Fibroblast of gingiva (primary cell): ENCODE measurements around the gene RBM20.

ENCODE experiments used
- DNase-seq: peaks from one replicate; pipeline ENCODE4 v3.0.0-alpha.2; 2011; ENCODE audit warnings: low read depth

RBM20 gene

DNA sequence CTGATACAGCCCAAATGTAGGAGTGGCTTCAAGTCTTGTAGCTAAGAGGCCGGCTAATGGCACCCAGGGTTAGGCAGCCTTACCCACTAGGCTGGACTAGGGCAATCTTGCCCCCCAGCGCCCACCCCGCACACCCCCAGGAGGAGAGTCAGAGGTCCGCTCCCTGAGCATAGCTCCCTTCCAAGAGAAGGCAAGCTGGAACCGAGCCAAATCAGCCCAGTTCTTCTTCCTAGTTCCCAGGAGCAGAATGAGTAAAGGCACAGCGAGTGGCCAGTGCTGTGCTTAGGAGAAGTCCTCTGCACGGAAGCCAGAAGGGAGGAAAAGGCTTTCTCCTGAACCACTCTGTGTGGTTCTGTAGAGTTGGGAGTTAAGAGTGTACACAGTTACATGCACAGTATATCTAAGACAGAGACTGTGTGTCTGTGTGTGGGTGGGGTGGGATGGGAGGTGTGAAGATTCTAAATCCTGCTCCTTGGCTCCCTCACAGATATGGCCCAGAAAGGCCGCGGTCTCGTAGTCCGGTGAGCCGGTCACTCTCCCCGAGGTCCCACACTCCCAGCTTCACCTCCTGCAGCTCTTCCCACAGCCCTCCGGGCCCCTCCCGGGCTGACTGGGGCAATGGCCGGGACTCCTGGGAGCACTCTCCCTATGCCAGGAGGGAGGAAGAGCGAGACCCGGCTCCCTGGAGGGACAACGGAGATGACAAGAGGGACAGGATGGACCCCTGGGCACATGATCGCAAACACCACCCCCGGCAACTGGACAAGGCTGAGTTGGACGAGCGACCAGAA lies 167.8 kb downstream of the RBM20 start:
- no peak for DNase-seq

GRCh38 chr10:110812583-110812982 lies 168.4 kb downstream of the RBM20 start:
- DNase-seq = no peak

DNA sequence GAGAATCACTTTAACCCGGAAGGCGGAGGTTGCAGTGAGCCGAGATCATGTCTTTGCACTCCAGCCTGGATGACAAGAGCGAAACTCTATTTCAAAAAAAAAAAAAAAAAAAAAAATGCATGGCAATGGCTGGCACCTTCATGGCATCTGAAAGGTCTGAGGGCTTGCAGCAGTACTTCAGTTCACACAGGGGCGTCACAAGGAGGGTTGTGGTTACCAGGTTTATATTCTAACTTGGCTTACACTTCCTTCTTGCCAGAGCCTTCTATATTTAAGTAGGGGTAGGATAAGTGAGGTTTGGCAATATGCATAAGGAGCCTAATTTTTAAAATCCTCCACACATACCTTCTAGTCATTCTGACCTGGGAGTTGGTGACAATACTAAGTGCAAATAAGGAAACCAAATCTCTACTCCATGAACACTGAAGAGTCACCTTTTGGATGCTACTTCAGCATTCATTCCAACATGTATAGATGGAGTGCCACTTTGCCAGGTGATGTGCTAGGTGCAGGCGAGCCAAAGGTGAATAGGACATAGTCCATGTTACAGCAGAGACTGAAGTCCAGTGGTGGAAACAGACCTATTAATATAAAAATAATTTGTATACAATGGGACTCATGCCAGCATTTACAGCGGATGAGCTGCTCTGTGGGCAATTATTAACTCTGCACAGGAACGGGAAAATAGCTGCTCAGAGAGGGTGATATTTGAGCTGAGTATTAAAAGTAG lies 169.8 kb downstream of the RBM20 start:
- no peak for DNase-seq

DNA sequence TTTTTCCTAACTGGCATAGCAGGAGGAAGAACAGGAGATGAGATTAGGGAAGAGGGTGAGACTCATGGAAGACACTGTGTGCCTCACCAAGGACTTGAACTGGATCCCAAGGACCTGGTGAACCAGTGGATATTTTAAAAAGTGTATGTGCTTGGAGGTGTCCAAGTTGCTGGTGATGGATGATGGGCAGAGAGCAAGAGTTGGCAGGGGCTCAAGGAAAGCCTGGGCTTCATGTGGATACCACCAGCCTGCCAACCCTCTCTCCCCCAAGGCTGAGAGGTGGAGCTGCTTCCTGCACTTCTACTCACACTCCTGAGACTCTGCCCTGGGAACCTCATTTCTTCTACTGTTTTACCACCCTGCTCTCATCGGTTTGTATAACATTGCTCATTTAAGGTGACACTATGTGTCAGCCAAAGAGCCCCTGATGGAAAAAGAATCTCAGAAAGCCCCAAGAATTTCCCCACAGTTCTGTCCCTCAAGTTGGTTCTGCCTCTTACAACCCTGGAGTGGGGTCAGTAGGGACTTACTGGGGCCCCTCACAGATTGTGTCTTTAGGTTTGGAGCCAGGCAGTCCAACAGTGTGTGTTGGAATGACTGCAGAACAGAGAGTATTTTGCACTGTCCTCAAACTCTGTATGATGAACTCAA lies 171.3 kb downstream of the RBM20 start:
- DNase-seq = no peak

GRCh38 chr10:110817614-110818013 lies 173.5 kb downstream of the RBM20 start:
- DNase-seq = no peak

- DNase-seq = no peak
Measured at GRCh38 chr10:110818311-110819256, 174.4 kb downstream of the RBM20 start.

DNA sequence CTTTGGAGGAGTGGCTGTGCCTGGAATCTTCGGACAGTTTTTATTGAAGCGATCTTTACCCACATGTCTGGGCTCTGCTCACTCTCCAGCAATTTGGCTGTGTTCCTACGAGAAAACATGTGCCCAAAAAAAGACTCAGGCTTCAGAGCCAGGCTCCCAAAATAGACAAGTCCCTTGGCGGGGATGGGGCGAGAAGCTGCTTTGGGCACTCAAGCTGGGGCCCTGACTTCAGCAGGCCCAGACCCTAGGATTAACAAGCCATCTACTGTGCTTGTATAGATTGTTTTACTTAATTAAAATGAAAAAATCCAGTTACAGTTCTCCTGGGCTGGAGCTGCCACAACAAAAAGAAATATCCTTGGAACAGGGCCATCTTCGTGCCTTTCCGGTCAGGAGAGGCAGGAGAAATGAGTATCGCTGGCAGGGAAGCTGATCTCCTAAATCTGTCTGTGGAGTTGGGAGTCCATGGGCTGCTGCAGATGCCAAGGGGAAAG lies 176.2 kb downstream of the RBM20 start:
- DNase-seq = peak; percentile 63

- peak; percentile 31 for DNase-seq
Measured at GRCh38 chr10:110821508-110821907, 177.4 kb downstream of the RBM20 start.

- DNase-seq = no peak
Measured at GRCh38 chr10:110822035-110822711, 178.0 kb downstream of the RBM20 start.

GRCh38 chr10:110822712-110823311 lies 178.7 kb downstream of the RBM20 start:
- no peak for DNase-seq

- DNase-seq = no peak
Measured at GRCh38 chr10:110824152-110824441, 180.0 kb downstream of the RBM20 start.

DNA sequence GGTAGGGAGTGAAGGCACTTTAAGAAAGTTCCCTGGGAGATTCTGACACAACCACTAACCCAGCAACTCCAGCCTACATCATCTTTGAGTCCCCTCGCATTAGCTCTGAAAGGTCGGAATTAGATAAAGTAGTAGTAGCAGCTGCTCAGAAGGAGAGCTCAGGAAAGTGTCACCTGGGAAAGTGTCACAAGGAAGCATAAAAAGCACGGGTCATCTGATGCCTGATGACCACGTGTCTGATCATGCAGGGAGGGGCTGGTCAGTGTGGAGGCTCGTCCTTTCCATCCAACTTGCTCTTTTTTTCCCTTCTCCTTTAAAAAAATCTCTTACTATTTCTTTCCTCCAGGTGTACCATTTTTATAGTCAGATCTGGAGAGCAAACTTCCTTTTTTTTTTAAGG lies 180.5 kb downstream of the RBM20 start:
- DNase-seq = no peak

DNA sequence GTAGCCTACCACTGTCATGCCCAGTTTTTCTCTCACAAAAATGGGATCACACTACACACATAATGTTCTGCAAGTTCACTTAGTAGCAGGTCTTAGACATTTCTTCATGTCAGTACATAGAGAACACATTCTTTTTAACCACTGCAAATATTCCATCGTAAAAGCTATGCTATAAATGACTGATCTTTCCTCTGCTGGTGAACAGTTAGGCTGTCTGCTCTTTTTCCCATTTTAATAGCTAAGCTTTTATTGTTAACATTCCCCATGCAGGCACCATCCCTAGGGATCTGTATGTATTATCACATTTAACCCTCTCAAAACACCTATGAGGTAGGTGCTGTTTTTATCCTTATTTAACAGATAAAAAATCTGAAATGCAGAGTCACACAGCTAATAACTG lies 181.4 kb downstream of the RBM20 start:
- no peak for DNase-seq

DNA sequence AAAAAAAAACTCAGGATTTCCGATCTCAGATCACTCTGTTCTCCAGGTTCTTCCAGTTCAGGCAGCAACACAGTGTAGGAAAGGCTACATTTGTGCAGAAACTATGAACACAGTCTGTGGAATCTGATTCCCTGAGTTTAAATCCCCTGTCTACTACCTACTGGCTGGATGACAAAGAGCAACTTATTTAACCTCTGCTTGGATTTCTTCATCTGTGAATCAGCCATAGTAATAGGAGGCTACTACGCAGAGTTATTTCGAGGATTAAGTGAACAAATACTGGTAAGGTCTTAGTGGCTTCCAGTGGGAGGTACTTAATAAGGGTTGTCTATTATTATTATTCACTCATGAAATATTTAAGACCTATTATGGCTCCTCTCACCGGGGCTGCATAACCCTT lies 183.3 kb downstream of the RBM20 start:
- DNase-seq = peak; percentile 22

- no peak for DNase-seq
Measured at GRCh38 chr10:110827875-110828274, 183.7 kb downstream of the RBM20 start.

DNA sequence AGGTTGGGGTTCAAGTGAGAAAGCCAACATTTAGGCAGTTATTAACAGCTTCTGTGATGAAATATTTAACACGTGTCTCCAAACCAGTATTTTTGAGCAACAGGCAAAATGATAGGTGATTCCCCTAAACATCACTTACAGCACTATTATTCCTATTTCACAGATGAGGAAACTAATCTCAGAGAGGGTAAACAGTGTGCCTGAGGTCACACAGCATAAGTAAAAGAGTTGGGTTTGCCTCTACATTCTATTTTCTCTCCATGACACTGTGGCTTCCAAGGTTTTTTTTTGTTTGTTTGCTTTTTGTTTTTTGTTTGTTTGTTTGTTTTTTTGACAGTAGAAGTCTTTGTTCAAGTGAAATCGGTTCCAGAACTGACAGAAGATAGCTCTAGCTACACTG lies 184.4 kb downstream of the RBM20 start:
- DNase-seq = no peak

DNA sequence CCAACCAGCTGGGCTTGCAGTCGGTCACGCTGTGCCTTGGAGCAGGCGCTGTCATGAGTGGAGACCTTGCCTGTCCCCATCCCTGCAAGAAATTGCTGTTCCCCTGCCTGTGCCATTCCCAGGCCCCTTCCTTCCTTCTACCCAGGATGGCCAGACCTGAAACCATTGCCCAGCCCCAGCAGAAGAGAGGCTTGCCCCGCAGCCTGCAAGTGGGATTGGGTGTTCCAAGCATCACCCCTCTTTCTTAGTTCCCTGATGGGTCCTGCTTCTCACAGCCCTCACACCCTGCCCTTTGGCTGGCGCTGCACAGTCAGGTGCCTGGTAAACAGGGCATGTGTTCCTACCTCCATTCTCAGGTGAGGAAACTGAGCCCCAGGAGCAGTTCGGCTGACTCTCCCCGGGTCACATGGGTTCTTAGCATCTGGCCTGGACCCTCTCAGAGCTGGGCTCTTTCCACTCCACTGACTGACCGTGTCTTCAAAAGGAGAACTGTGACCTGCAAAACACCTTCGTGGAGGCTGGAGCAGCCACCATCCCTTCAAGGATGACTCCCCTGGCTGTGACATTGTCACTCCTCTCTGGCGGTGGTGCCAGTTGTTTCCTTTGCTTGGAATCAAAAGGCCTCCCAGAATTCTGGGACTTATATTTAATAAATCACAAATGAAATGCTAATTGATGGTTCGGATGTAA lies 185.7 kb downstream of the RBM20 start:
- DNase-seq = no peak

- no peak for DNase-seq
Measured at GRCh38 chr10:110833234-110833940, 189.3 kb downstream of the RBM20 start.

DNA sequence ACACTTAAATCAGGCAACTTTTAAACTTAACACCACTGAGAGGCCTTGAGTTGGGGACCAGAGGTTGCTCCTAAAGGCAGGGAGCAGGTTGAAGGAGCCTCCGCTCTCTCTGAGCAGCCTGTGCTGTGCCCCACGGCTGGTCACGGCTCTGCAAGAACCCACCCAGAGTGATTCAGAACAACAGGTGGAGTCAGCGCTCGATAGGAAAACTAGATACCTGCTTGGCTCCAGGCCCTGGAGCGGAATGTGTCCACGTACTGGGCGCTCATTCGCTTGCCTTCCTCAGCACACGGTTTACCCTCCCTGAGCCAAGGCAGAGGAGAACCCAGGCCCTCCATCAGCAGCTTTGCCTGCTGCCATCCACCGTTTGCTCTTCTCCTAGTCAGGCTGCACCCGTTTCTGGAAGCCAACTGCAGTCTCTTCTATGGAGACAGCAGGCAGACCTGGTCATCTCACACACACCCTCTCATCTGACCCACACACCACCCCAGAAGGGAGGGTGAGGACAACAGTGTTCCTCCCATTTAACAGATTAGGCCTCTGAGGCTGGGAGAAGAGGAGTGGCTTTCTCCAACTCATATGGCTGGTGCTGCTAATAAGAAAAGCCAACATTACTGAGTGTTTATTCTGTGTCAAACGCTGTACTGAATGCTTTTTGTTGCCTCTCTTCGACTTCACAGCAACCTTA lies 189.9 kb downstream of the RBM20 start:
- no peak for DNase-seq
